GM06990 (cell line): ENCODE measurements around the gene CFAP68.

ENCODE experiments used
- DNase-seq: peaks from one replicate; pipeline ENCODE4 v3.0.0-alpha.2; 2011; ENCODE audit not compliant: insufficient read length; ENCODE audit errors: extremely low read depth
- H3K27me3 ChIP-seq: replicated peaks from 2 replicates; pipeline ENCODE4 v1.6.0; 2011; ENCODE audit warnings: low read length; ENCODE audit not compliant: control insufficient read depth, insufficient read depth
- H3K36me3 ChIP-seq: 2 replicates; pipeline ENCODE4 v1.5.1; 2011; ENCODE audit warnings: low read length; ENCODE audit not compliant: control insufficient read depth, insufficient read depth
- H3K4me3 ChIP-seq: replicated peaks from 2 replicates; pipeline ENCODE4 v1.5.1; 2011; ENCODE audit warnings: low read depth, mild to moderate bottlenecking, control low read depth, low read length
- TF ChIP-seq, protein P1 (sequence below): IDR thresholded peaks from 2 replicates; pipeline ENCODE4 v1.5.1; 2011; ENCODE audit warnings: low read length, control low read depth, mild to moderate bottlenecking, inconsistent platforms; ENCODE audit not compliant: insufficient read depth, poor library complexity, severe bottlenecking

Gene CFAP68

DNA sequence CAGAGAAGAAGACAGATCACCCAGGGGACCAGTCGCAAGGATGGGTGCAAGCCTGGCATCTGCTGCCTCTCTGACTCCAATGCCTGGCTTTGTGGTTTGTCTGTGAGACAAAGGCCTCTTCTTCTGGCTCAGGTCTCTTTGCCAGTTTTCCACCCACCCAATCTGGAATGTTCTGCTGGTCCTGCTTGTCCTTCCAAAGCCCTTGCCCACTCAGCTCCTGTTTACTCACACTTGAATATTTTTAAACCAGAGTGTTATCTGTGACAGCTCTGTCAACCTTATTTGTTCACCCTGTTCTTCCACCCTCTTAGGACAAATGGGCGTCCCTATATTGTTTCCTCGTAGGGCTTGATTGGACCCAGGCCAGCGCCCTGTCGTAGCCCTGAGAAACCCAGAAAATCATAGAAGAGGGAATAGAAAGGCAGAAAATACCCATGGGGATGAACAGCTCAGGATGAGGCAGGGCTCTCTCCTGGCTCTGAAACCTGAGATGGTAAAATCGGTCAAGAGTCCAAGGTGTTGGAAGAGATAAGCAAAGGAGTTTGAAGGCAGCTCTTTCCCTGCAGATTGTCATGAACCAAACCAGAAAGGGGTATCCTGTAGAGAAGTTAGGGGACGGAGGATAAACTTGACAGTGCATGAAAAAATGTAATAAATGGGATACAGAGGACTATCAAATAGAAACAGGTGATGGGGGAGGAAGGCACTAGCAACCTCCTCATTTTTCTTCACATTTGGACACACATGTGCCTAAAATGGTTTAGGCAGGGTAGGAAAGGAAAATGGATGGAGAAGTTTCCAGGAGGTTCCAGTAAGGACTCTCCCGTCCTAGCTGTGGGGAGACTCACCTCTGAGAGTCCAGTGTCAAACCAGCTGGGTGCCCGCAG lies 31.6 kb downstream of the CFAP68 start:
- TF ChIP-seq, protein P1, sequence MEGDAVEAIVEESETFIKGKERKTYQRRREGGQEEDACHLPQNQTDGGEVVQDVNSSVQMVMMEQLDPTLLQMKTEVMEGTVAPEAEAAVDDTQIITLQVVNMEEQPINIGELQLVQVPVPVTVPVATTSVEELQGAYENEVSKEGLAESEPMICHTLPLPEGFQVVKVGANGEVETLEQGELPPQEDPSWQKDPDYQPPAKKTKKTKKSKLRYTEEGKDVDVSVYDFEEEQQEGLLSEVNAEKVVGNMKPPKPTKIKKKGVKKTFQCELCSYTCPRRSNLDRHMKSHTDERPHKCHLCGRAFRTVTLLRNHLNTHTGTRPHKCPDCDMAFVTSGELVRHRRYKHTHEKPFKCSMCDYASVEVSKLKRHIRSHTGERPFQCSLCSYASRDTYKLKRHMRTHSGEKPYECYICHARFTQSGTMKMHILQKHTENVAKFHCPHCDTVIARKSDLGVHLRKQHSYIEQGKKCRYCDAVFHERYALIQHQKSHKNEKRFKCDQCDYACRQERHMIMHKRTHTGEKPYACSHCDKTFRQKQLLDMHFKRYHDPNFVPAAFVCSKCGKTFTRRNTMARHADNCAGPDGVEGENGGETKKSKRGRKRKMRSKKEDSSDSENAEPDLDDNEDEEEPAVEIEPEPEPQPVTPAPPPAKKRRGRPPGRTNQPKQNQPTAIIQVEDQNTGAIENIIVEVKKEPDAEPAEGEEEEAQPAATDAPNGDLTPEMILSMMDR: no peak
- Histone ChIP-seq H3K27me3 (no peaks in the 10 kb centered on the region; the same call in none of the 2 replicates), H3K4me3 (no peak overlapping the region), H3K36me3 (no peaks in the 10 kb centered on the region)
- no peak for DNase-seq

DNA sequence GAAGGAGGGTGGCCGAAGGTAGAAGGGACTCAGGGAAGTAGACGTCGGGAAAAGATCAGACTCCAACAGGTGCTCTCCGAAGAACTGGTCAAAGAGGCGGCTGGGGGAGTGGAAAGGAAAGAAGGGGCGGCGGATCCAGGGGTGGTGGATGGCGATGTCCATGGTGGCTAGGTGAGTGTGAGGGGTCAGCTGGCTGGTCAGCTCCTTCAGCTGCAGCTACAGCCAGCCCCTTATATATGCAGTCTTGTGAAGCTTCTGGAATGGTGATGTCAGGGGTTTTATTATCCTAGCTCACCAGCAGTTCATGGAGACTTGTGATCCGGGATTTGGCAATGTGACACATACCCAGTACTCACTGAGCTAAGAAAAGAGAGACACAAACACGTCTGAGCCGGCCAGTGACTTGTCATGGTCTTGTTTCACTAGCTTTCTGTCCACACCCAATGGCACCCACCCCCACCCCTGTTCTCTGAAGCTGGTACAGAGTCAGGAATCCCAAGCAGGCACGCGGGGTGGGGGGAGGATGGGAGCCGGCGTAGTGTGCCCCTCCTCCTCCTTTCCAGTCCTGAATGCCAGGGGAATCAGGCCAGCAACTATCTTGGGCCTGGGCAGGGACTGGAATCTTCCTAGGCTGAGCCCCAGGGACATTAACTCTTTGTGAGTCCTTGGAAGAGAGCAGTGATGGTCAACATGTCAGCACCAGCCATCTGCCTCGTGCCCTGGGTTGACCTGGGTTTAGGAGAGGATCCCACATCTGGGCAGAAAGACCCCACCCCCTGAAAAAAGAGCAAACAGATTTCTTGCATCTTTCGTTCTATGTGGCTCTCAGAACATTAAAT lies 32.4 kb downstream of the CFAP68 start, which contains the start of gene CRYAB:
Gene CRYAB (minus strand): TSS at position 208 of the 839 bp plus-strand sequence. CDS start 46 bp downstream, at position 162.
- no peak within 1 kb of the TSS for H3K4me3 ChIP-seq
- H3K27me3 ChIP-seq: no peaks in the 10 kb centered on the region; the same call in none of the 2 replicates
- no peaks in the 10 kb centered on the region for H3K36me3 ChIP-seq
- DNase-seq: no peak
- TF ChIP-seq, protein P1: no peak

DNA sequence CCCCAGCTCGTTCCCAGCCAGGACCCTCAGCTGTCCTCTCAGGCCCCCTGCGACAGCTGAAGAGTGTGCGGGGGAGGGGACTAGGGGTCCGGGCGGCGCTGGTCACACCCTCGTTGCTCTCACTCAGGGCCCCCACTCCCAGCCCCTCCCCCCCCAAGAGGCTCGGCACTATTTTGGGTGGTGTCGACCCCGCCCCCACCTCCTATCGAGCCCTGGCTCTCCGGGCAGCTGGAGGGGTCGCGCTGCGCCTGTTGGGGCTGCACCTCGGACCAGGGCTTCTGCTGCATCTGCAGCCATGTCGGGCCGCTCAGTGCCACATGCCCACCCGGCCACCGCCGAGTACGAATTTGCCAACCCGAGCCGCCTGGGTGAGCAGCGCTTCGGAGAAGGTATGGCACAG lies 33.2 kb downstream of the CFAP68 start, which contains the start of gene HSPB2:
Gene HSPB2 (plus strand): TSS at position 200 of the 400 bp plus-strand sequence. CDS start 96 bp downstream, at position 296.
- no peaks in the 10 kb centered on the region for H3K36me3 ChIP-seq
- H3K27me3 ChIP-seq: no peaks in the 10 kb centered on the region; the same call in none of the 2 replicates
- TF ChIP-seq, protein P1: no peak
- H3K4me3 ChIP-seq: no peak within 1 kb of the TSS
- no peak for DNase-seq

DNA sequence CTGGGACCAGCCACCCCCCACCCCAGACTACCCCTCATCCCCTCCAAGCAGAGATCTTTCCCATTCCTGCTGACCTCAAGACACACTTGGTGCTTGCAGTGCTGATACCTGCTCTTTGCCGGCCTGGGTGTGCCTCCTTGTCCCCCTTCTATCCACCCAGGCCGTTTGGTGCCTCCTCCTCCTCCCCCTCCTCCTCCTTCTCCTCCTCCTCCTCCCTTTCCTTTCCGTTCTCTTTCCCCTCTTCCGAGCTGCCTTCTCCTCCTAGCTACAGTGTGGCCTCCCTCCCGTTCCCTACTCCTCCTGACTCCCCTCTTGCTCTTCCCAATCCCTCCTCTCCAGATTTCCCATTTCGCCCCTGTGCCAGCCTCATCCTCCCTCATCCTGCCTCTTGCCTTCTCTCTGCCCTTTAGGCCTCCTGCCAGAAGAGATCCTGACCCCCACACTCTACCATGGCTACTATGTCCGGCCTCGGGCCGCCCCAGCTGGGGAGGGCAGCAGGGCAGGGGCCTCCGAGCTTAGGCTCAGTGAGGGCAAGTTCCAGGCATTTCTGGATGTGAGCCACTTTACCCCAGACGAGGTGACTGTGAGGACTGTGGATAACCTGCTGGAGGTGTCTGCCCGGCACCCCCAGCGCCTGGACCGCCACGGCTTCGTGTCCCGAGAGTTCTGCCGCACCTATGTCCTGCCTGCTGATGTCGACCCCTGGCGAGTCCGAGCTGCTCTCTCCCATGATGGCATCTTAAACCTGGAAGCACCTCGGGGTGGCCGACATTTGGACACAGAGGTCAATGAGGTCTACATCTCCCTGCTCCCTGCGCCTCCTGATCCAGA lies 33.9 kb downstream of the CFAP68 start:
- DNase-seq: no peak
- TF ChIP-seq, protein P1: no peak
- H3K4me3 ChIP-seq: no peak overlapping the region
- H3K27me3 ChIP-seq: no peaks in the 10 kb centered on the region; the same call in none of the 2 replicates
- no peaks in the 10 kb centered on the region for H3K36me3 ChIP-seq

DNA sequence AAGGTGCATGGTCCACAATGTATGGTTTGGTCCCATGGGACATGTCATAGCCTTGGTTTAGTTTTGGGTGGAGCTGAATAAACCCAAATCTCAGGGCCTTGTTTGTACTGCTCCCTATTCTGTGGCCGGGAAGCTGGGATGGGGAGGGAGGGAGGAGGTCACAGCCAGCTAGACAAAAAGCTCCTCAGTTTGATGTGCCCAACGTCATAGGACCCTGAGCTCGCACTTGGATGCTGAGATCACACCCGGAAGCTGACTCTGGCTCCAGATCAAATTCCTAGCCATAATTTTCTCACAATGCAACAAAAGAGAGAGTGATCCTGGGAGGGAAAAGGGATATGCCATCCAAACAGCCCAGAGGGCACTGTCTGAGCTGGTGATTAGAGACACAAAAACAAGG lies 34.7 kb downstream of the CFAP68 start:
- Histone ChIP-seq H3K4me3 (no peak overlapping the region), H3K27me3 (no peaks in the 10 kb centered on the region; the same call in 1 of the 2 replicates), H3K36me3 (no peaks in the 10 kb centered on the region)
- TF ChIP-seq, protein P1: no peak
- DNase-seq: no peak
